ENCODE results near the gene PBX3. TPM values are rescaled to one million over a fixed set of nuclear protein-coding genes. Genes with fewer than 3 reads are reported as not detected.

PBX3 gene
- total RNA-seq, 1 experiment from 2014 or later = 39.0 TPM

DNA sequence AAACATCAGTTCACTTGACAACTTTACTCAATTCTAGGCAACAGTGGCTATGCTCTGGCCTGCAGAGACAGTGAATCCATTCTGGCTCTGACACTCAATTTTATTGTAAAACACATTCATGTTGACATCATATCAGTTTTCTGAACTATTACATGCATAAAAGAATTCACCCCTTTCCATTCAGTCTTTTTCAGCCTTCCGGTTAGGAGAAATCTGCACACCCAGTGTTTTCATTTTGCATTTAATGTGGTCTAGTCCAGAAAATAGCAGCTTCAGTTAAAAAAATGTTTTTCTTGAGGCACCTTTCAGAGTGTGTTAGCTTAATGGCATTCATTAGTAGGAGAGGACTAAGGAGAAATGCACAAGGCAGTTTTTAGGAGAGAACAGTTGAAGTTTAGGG, 95.1 kb downstream of the PBX3 start:
- Histone ChIP-seq H3K4me1 (ENCODE audit: control insufficient read depth, insufficient read depth, low read length) (peaks cover 9% of the 10 kb centered on the region), H3K36me3 (ENCODE audit: control insufficient read depth, insufficient read depth, low read length) (no peaks in the 10 kb centered on the region), H3K9me3 (ENCODE audit: control insufficient read depth, insufficient read depth, low read depth, low read length) (no peaks in the 10 kb centered on the region), H3K27ac (ENCODE audit: low read length) (no peak overlapping the region), H3K27me3 (ENCODE audit: control insufficient read depth, insufficient read depth, low read length) (no peaks in the 10 kb centered on the region), H3K4me3 (ENCODE audit: low read depth in 2 of 2, low read length in 2 of 2) (no peak overlapping the region)
- POLR2A ChIA-PET = no interaction called here
- no peak for DNase-seq (ENCODE audit: low read depth, low spot score)
- BruUV-seq (replicated peaks) = no TSS peak
- TF ChIP-seq POLR2AphosphoS5 (IDR thresholded peaks at IDR 0.05; ENCODE audit: low read depth, low read length) = no peak
- TF ChIP-seq CTCF (IDR thresholded peaks at IDR 0.05) = no peak
- no peak for TF ChIP-seq TCF7L2 (IDR thresholded peaks at IDR 0.05; ENCODE audit: low read depth, low read length)
- no peak for TF ChIP-seq SIN3A (IDR thresholded peaks at IDR 0.05; ENCODE audit: borderline replicate concordance, insufficient read depth, low read depth, low read length)
- TF ChIP-seq REST (IDR thresholded peaks at IDR 0.05; ENCODE audit: insufficient read depth in 1 of 2, low read depth in 2 of 2, low read length in 1 of 2) = no peak
- ATAC-seq = no peak
- intact Hi-C loops (cut with micrococcal nuclease; ENCODE audit: unreplicated experiment) = no loop called here
- CTCF ChIA-PET = interaction anchor here (0.6 kb wide), 1 partner anchor 1716 kb away, joined by 3 read pairs; no protein-coding TSS in a partner anchor
- in situ Hi-C loops (cut with HindIII; ENCODE audit: low pct_unique_long_range_greater_than_20kb, low sequenced_read_pairs) = no loop called here

GRCh38 chr9:125843646-125844045, 96.5 kb downstream of the PBX3 start:
- CTCF ChIA-PET = no interaction called here
- no peaks in the 10 kb centered on the region for H3K36me3 ChIP-seq (ENCODE audit: control insufficient read depth, insufficient read depth, low read length)
- no peak overlapping the region for H3K4me3 ChIP-seq (ENCODE audit: low read depth in 2 of 2, low read length in 2 of 2)
- TF ChIP-seq POLR2AphosphoS5 (IDR thresholded peaks at IDR 0.05; ENCODE audit: low read depth, low read length) (no peak), SIN3A (IDR thresholded peaks at IDR 0.05; ENCODE audit: borderline replicate concordance, insufficient read depth, low read depth, low read length) (no peak), TCF7L2 (IDR thresholded peaks at IDR 0.05; ENCODE audit: low read depth, low read length) (no peak), CTCF (IDR thresholded peaks at IDR 0.05) (no peak), REST (IDR thresholded peaks at IDR 0.05; ENCODE audit: insufficient read depth in 1 of 2, low read depth in 2 of 2, low read length in 1 of 2) (no peak)
- no peak overlapping the region for H3K27ac ChIP-seq (ENCODE audit: low read length)
- POLR2A ChIA-PET = interaction anchor here (0.6 kb wide), 1 partner anchor 331 kb away, joined by 4 read pairs; no protein-coding TSS in a partner anchor
- peaks cover 9% of the 10 kb centered on the region for H3K4me1 ChIP-seq (ENCODE audit: control insufficient read depth, insufficient read depth, low read length)
- ATAC-seq (no peak), DNase-seq (ENCODE audit: low read depth, low spot score) (no peak)
- intact Hi-C loops (cut with micrococcal nuclease; ENCODE audit: unreplicated experiment) (no loop called here), in situ Hi-C loops (cut with HindIII; ENCODE audit: low pct_unique_long_range_greater_than_20kb, low sequenced_read_pairs) (no loop called here)
- no TSS peak for BruUV-seq (replicated peaks)
- H3K9me3 ChIP-seq (ENCODE audit: control insufficient read depth, insufficient read depth, low read depth, low read length) = no peaks in the 10 kb centered on the region
- no peaks in the 10 kb centered on the region for H3K27me3 ChIP-seq (ENCODE audit: control insufficient read depth, insufficient read depth, low read length)
